Measurements from ENCODE around the gene F7.

DNA sequence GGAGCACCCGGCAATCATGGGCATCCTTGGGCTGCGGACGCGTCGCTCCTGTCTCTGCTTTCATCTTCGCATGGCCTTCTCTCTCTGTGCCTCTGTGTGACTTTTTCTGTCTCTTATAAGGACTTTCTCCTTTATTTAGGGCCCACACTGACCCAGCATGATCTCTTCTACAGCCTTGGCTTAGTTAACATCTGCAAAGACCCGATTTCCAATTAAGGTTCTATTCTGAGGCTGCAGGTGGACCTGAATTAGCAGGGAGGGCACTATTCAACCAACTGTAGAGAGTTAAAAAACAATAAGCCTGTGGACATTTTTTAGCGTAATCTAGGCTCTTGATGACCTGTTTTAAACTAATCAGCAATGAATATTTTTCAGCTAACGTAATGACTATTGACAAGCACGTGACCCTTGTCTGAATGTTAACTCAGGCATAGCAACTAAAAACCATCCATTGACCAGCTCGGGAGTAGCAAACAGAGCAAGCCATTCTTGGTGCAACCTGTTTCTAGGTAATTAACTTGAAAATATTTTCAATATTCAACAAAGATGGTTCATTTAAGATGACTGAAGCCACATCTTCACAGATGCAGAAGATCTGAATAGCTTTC lies 32.2 kb downstream of the F7 start:
- TF ChIP-seq, protein P1, sequence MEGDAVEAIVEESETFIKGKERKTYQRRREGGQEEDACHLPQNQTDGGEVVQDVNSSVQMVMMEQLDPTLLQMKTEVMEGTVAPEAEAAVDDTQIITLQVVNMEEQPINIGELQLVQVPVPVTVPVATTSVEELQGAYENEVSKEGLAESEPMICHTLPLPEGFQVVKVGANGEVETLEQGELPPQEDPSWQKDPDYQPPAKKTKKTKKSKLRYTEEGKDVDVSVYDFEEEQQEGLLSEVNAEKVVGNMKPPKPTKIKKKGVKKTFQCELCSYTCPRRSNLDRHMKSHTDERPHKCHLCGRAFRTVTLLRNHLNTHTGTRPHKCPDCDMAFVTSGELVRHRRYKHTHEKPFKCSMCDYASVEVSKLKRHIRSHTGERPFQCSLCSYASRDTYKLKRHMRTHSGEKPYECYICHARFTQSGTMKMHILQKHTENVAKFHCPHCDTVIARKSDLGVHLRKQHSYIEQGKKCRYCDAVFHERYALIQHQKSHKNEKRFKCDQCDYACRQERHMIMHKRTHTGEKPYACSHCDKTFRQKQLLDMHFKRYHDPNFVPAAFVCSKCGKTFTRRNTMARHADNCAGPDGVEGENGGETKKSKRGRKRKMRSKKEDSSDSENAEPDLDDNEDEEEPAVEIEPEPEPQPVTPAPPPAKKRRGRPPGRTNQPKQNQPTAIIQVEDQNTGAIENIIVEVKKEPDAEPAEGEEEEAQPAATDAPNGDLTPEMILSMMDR (IDR thresholded peaks at IDR 0.05): no peak
- no peak for TF ChIP-seq EP300 (IDR thresholded peaks at IDR 0.05)
- no peak for TF ChIP-seq POLR2A (IDR thresholded peaks at IDR 0.05)
- TF ChIP-seq POLR2AphosphoS5 (IDR thresholded peaks at IDR 0.05): no peak

Data from sigmoid colon (tissue), 4 donors.